Measurements from ENCODE around the gene PHKA2.

PHKA2 gene

GRCh38 chrX:18973527-18974192, 10.3 kb downstream of the PHKA2 start:
- H3K4me3 ChIP-seq (ENCODE audit: low read length in 2 of 2): no peak overlapping the region
- H3K27me3 ChIP-seq (ENCODE audit: control insufficient read depth in 1 of 2, insufficient read depth in 2 of 2, low read length in 2 of 2): no peaks in the 10 kb centered on the region
- no peak overlapping the region for H3K9ac ChIP-seq (ENCODE audit: low read length in 2 of 2)
- H3K27ac ChIP-seq (ENCODE audit: low read length): no peak overlapping the region
- H3K4me1 ChIP-seq (ENCODE audit: control insufficient read depth, insufficient read depth, low read length): no peaks in the 10 kb centered on the region
- no peaks in the 10 kb centered on the region for H3K9me3 ChIP-seq (ENCODE audit: control insufficient read depth in 2 of 2, low read length in 2 of 2)
- no peaks in the 10 kb centered on the region for H3K36me3 ChIP-seq (ENCODE audit: control insufficient read depth in 2 of 2, insufficient read depth in 2 of 2, low read length in 2 of 2)

- Histone ChIP-seq H3K4me1 (ENCODE audit: control insufficient read depth, insufficient read depth, low read length) (no peaks in the 10 kb centered on the region), H3K9ac (ENCODE audit: low read length in 2 of 2) (no peak overlapping the region), H3K27ac (ENCODE audit: low read length) (no peak overlapping the region), H3K9me3 (ENCODE audit: control insufficient read depth in 2 of 2, low read length in 2 of 2) (no peaks in the 10 kb centered on the region), H3K4me3 (ENCODE audit: low read length in 2 of 2) (no peak overlapping the region), H3K36me3 (ENCODE audit: control insufficient read depth in 2 of 2, insufficient read depth in 2 of 2, low read length in 2 of 2) (no peaks in the 10 kb centered on the region), H3K27me3 (ENCODE audit: control insufficient read depth in 1 of 2, insufficient read depth in 2 of 2, low read length in 2 of 2) (no peaks in the 10 kb centered on the region)
Observed at GRCh38 chrX:18971506-18971905, 12.4 kb downstream of the PHKA2 start.

- Histone ChIP-seq H3K27ac (ENCODE audit: low read length) (no peak overlapping the region), H3K27me3 (ENCODE audit: control insufficient read depth in 1 of 2, insufficient read depth in 2 of 2, low read length in 2 of 2) (no peaks in the 10 kb centered on the region), H3K4me3 (ENCODE audit: low read length in 2 of 2) (no peak overlapping the region), H3K9me3 (ENCODE audit: control insufficient read depth in 2 of 2, low read length in 2 of 2) (no peaks in the 10 kb centered on the region), H3K36me3 (ENCODE audit: control insufficient read depth in 2 of 2, insufficient read depth in 2 of 2, low read length in 2 of 2) (no peaks in the 10 kb centered on the region), H3K9ac (ENCODE audit: low read length in 2 of 2) (no peak overlapping the region), H3K4me1 (ENCODE audit: control insufficient read depth, insufficient read depth, low read length) (no peaks in the 10 kb centered on the region)
Observed at GRCh38 chrX:18970465-18970864, 13.4 kb downstream of the PHKA2 start.

GRCh38 chrX:18966624-18967023, 17.3 kb downstream of the PHKA2 start:
- Histone ChIP-seq H3K4me3 (ENCODE audit: low read length in 2 of 2) (no peak overlapping the region), H3K27ac (ENCODE audit: low read length) (no peak overlapping the region), H3K4me1 (ENCODE audit: control insufficient read depth, insufficient read depth, low read length) (no peaks in the 10 kb centered on the region), H3K27me3 (ENCODE audit: control insufficient read depth in 1 of 2, insufficient read depth in 2 of 2, low read length in 2 of 2) (peaks cover 0 to 2% of the 10 kb centered on the region in 2 donors), H3K9ac (ENCODE audit: low read length in 2 of 2) (no peak overlapping the region), H3K36me3 (ENCODE audit: control insufficient read depth in 2 of 2, insufficient read depth in 2 of 2, low read length in 2 of 2) (no peaks in the 10 kb centered on the region), H3K9me3 (ENCODE audit: control insufficient read depth in 2 of 2, low read length in 2 of 2) (peaks cover 0 to 2% of the 10 kb centered on the region in 2 donors)

- H3K4me3 ChIP-seq (ENCODE audit: low read length in 2 of 2): no peak overlapping the region
- no peak overlapping the region for H3K27ac ChIP-seq (ENCODE audit: low read length)
- no peaks in the 10 kb centered on the region for H3K4me1 ChIP-seq (ENCODE audit: control insufficient read depth, insufficient read depth, low read length)
Observed at GRCh38 chrX:18964901-18965300, 19.0 kb downstream of the PHKA2 start.

GRCh38 chrX:18964026-18964425, 19.9 kb downstream of the PHKA2 start:
- Histone ChIP-seq H3K36me3 (ENCODE audit: control insufficient read depth in 2 of 2, insufficient read depth in 2 of 2, low read length in 2 of 2) (no peaks in the 10 kb centered on the region), H3K4me3 (ENCODE audit: low read length in 2 of 2) (no peak overlapping the region), H3K27ac (ENCODE audit: low read length) (no peak overlapping the region), H3K9ac (ENCODE audit: low read length in 2 of 2) (no peak overlapping the region), H3K27me3 (ENCODE audit: control insufficient read depth in 1 of 2, insufficient read depth in 2 of 2, low read length in 2 of 2) (peaks cover 0 to 2% of the 10 kb centered on the region in 2 donors), H3K9me3 (ENCODE audit: control insufficient read depth in 2 of 2, low read length in 2 of 2) (peaks cover 0 to 9% of the 10 kb centered on the region in 2 donors), H3K4me1 (ENCODE audit: control insufficient read depth, insufficient read depth, low read length) (no peaks in the 10 kb centered on the region)

More at GRCh38 chrX:18964901-18965300, 19.0 kb downstream of the PHKA2 start:
- Histone ChIP-seq H3K9ac (ENCODE audit: low read length in 2 of 2) (no peak overlapping the region), H3K9me3 (ENCODE audit: control insufficient read depth in 2 of 2, low read length in 2 of 2) (peaks cover 0 to 9% of the 10 kb centered on the region in 2 donors), H3K36me3 (ENCODE audit: control insufficient read depth in 2 of 2, insufficient read depth in 2 of 2, low read length in 2 of 2) (no peaks in the 10 kb centered on the region), H3K27me3 (ENCODE audit: control insufficient read depth in 1 of 2, insufficient read depth in 2 of 2, low read length in 2 of 2) (peaks cover 0 to 2% of the 10 kb centered on the region in 2 donors)

- no peak overlapping the region for H3K9ac ChIP-seq (ENCODE audit: low read length in 2 of 2)
- H3K9me3 ChIP-seq (ENCODE audit: control insufficient read depth in 2 of 2, low read length in 2 of 2): peaks cover 0 to 9% of the 10 kb centered on the region in 2 donors
- no peaks in the 10 kb centered on the region for H3K4me1 ChIP-seq (ENCODE audit: control insufficient read depth, insufficient read depth, low read length)
- H3K36me3 ChIP-seq (ENCODE audit: control insufficient read depth in 2 of 2, insufficient read depth in 2 of 2, low read length in 2 of 2): no peaks in the 10 kb centered on the region
- peaks cover 0 to 2% of the 10 kb centered on the region in 2 donors for H3K27me3 ChIP-seq (ENCODE audit: control insufficient read depth in 1 of 2, insufficient read depth in 2 of 2, low read length in 2 of 2)
- no peak overlapping the region for H3K4me3 ChIP-seq (ENCODE audit: low read length in 2 of 2)
- H3K27ac ChIP-seq (ENCODE audit: low read length): no peak overlapping the region
Observed at GRCh38 chrX:18962329-18962728, 21.6 kb downstream of the PHKA2 start.

- H3K27me3 ChIP-seq (ENCODE audit: control insufficient read depth in 1 of 2, insufficient read depth in 2 of 2, low read length in 2 of 2): peaks cover 0 to 2% of the 10 kb centered on the region in 2 donors
- H3K4me1 ChIP-seq (ENCODE audit: control insufficient read depth, insufficient read depth, low read length): no peaks in the 10 kb centered on the region
- H3K27ac ChIP-seq (ENCODE audit: low read length): no peak overlapping the region
- no peaks in the 10 kb centered on the region for H3K36me3 ChIP-seq (ENCODE audit: control insufficient read depth in 2 of 2, insufficient read depth in 2 of 2, low read length in 2 of 2)
- no peak overlapping the region for H3K9ac ChIP-seq (ENCODE audit: low read length in 2 of 2)
- H3K9me3 ChIP-seq (ENCODE audit: control insufficient read depth in 2 of 2, low read length in 2 of 2): peaks cover 0 to 9% of the 10 kb centered on the region in 2 donors
- H3K4me3 ChIP-seq (ENCODE audit: low read length in 2 of 2): no peak overlapping the region
Observed at GRCh38 chrX:18961686-18962085, 22.2 kb downstream of the PHKA2 start.

- Histone ChIP-seq H3K27ac (ENCODE audit: low read length) (no peak overlapping the region), H3K4me3 (ENCODE audit: low read length in 2 of 2) (no peak overlapping the region), H3K9ac (ENCODE audit: low read length in 2 of 2) (no peak overlapping the region), H3K36me3 (ENCODE audit: control insufficient read depth in 2 of 2, insufficient read depth in 2 of 2, low read length in 2 of 2) (no peaks in the 10 kb centered on the region), H3K4me1 (ENCODE audit: control insufficient read depth, insufficient read depth, low read length) (no peaks in the 10 kb centered on the region), H3K9me3 (ENCODE audit: control insufficient read depth in 2 of 2, low read length in 2 of 2) (peaks cover 0 to 7% of the 10 kb centered on the region in 2 donors), H3K27me3 (ENCODE audit: control insufficient read depth in 1 of 2, insufficient read depth in 2 of 2, low read length in 2 of 2) (no peaks in the 10 kb centered on the region)
Observed at GRCh38 chrX:18956303-18957032, 27.4 kb downstream of the PHKA2 start.

GRCh38 chrX:18955676-18956075, 28.2 kb downstream of the PHKA2 start:
- Histone ChIP-seq H3K9me3 (ENCODE audit: control insufficient read depth in 2 of 2, low read length in 2 of 2) (peaks cover 0 to 5% of the 10 kb centered on the region in 2 donors), H3K4me1 (ENCODE audit: control insufficient read depth, insufficient read depth, low read length) (no peaks in the 10 kb centered on the region), H3K36me3 (ENCODE audit: control insufficient read depth in 2 of 2, insufficient read depth in 2 of 2, low read length in 2 of 2) (no peaks in the 10 kb centered on the region), H3K27ac (ENCODE audit: low read length) (no peak overlapping the region), H3K4me3 (ENCODE audit: low read length in 2 of 2) (no peak overlapping the region), H3K27me3 (ENCODE audit: control insufficient read depth in 1 of 2, insufficient read depth in 2 of 2, low read length in 2 of 2) (no peaks in the 10 kb centered on the region), H3K9ac (ENCODE audit: low read length in 2 of 2) (no peak overlapping the region)

GRCh38 chrX:18951032-18951431, 32.9 kb downstream of the PHKA2 start:
- Histone ChIP-seq H3K27me3 (ENCODE audit: control insufficient read depth in 1 of 2, insufficient read depth in 2 of 2, low read length in 2 of 2) (peaks cover 0 to 2% of the 10 kb centered on the region in 2 donors), H3K9me3 (ENCODE audit: control insufficient read depth in 2 of 2, low read length in 2 of 2) (no peaks in the 10 kb centered on the region)

More at GRCh38 chrX:18951032-18951431, 32.9 kb downstream of the PHKA2 start:
- no peak overlapping the region for H3K4me3 ChIP-seq (ENCODE audit: low read length in 2 of 2)
- no peaks in the 10 kb centered on the region for H3K4me1 ChIP-seq (ENCODE audit: control insufficient read depth, insufficient read depth, low read length)
- H3K9ac ChIP-seq (ENCODE audit: low read length in 2 of 2): no peak overlapping the region
- H3K36me3 ChIP-seq (ENCODE audit: control insufficient read depth in 2 of 2, insufficient read depth in 2 of 2, low read length in 2 of 2): peaks cover 2 to 6% of the 10 kb centered on the region in 2 donors
- H3K27ac ChIP-seq (ENCODE audit: low read length): no peak overlapping the region
